DMS114 treated with DMSO at 0.1 percent for 48 hours (cell line): ENCODE results near the gene SLC1A1.
"Not testable (repeated sequence)": the region's sequence is repeated elsewhere in the genome, so short reads cannot be mapped to it uniquely, and the experiment has no call there.

Experiments
- DNase-seq: peaks from one replicate; lab custom pipeline; 2025; ENCODE audit not compliant: unreplicated experiment; lab: John Stamatoyannopoulos, UW

Gene SLC1A1

DNA sequence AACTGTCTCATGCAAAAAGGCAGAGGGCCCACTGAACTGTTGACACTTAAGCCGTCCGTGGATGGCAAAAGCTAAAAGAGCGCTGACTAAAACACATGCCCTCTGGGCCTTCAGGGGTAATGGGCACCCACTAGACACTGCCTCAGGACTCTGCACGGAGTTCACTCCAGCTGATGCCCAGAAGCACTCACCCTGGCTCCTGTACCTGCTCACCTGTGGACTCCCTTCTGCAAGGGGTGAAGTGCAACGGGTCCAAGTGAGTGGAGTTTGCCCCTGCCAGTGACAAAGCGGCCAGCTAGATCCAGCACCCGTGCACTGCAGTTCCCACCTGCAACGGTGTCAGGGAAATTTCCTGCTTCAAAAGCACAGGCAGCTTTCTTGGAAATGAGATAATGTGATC lies 50.2 kb downstream of the SLC1A1 start:
- DNase-seq = no peak

GRCh38 chr9:4541281-4541680 lies 51.0 kb downstream of the SLC1A1 start:
- DNase-seq = no peak

DNA sequence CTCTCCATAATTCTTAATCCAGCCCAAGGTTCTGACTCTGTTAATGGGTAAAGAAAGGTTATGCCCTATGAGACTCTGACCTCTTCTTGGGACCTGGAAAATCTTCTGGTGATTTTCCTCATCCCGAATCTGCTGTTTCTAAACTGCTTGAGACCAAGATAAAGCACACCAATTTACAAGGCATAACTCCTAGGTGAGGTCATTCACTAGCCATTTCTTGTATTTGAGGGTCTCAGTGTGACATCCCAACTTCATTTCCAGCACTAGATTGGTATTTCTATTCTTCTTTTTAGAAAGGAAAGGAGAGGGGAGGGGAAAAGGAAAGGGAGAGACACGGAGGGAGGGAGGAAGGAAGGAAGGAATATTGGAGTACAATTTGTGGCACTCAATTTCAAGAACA lies 51.6 kb downstream of the SLC1A1 start:
- DNase-seq = no peak

DNA sequence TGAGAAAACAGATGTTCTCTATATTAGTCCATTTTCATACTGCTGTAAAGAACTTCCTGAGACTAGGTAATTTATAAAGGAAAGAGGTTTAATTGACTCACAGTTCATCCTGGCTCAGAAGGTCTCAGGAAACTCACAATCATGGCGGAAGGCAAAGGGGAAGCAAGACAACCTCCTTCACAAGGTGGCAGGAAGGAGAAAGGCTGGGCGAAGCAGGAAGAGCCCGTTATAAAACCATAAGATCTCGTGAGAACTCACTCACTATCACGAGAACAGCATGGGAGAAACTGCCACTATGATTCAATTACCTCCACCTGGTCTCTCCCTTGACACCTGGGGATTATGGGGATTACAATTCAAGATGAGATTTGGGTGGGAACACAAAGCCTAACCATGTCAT lies 54.4 kb downstream of the SLC1A1 start:
- not testable (repeated sequence) for DNase-seq

DNA sequence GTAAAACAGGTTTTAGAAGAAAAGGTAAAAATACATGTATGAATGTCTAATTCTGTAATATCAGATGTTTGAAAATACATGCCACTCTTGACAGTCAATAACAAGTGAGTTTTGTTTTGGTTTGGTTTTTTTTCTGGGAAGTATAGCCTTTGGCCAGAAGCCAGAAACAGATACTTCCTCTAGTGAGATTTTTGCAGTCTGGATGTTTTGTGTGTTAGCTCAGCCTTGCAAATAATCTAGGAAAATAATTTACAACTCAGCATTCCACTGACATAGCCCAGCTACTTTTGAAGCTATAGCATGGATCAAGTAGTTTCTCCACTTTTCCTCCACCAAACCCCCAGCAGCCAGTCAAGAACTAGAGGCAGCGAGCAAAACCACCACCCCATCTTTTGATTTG lies 56.7 kb downstream of the SLC1A1 start:
- DNase-seq = no peak

DNA sequence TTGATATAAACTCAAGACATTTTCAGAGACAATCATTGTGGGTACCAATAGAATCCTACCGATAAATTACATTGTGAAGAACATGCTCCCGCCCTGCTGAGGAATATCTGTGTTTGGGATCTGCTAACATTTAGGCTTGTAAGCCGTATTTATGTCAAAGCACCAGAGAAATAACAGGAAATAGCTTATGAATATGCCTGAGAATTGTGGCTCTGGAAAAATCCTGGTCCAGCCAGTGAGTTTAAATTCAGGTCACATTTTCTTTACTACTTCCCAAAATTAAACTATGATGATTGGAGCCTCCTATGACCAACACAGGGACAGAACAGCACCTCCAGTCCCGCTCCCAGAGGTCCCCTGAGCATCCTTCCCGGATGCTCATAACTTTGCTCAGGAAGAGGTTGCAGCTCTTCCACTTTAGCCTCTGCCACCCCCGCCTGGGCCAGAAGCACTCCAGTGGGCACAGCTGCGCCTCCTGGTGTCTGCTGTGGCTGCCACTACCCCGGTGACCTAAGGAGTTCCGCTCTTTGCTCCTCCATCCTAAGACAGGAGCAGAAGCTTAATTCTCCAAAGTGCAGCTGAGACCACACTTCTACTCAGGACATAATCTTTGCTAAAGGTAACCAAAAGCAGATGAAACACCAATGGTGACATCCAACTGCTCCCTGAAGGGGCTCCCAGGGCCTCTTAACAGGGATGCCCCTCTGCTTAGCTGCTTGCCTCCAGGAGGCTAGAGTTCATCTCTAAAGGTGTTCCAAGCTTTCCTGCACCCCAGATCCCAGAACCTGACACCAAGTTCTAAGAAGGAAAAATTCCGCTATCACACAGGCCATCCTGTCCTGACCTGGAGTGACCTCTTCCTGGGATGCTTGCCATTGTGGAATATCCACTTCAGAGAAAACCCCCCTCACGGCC lies 58.8 kb downstream of the SLC1A1 start:
- no peak for DNase-seq

- no peak for DNase-seq
Measured at GRCh38 chr9:4549751-4550295, 59.6 kb downstream of the SLC1A1 start.

DNA sequence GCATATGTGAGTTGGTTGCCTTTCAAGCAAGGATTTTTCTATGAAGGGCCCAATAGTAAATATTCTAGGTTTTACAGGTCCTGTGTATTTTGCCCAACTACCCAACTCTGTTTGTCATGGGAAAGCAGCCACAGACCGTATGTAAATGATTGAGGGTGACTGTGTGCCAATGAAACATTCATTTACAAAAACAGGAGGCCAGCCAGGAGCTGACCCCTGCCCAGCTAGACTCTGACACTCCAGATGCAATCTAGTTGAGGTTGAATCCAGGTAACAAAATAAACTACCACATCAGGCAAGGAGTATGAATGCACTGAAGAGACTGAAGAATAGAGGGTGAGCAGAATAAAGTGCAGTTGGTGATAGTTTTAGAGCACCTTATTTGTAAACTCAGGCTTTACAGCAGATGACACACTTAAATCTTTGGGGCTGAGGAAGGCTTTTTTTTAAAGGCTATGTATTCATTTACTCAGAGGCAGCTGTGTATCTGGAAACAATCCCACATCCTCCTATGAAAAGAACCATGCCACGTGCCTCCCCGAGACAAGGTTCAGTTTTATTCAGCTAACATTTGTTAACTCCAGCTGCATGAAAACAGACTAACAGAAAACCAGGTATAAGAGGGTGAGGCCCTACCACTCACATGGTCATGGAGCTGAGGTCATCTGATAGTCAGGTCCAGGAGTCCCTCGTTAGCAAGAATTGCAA lies 60.7 kb downstream of the SLC1A1 start:
- no peak for DNase-seq

GRCh38 chr9:4553951-4554381 lies 63.7 kb downstream of the SLC1A1 start:
- DNase-seq = no peak

GRCh38 chr9:4555236-4555635 lies 65.0 kb downstream of the SLC1A1 start:
- no peak for DNase-seq

- no peak for DNase-seq
Measured at GRCh38 chr9:4558371-4558998, 68.2 kb downstream of the SLC1A1 start.

- no peak for DNase-seq
Measured at GRCh38 chr9:4559261-4560182, 69.3 kb downstream of the SLC1A1 start.

DNA sequence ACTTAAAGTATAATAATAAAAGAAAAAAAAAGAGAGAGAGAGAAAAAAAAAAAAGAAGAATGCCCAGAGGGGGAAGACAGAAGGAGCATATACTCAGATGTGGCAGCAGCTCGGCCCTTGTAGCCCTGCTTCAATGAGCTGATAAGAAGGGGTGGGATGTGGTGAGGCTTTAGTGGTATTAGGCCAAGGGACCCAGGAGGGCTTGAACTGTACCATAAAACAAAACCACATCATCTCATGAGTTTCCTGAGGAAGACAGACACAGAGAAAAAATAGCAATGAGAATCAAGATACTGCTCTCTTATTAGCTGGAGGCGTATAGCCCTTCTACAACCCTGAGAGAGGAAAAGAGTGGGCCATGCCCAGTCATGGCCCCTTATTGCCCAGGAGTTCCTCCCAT lies 72.8 kb downstream of the SLC1A1 start:
- DNase-seq = no peak

DNA sequence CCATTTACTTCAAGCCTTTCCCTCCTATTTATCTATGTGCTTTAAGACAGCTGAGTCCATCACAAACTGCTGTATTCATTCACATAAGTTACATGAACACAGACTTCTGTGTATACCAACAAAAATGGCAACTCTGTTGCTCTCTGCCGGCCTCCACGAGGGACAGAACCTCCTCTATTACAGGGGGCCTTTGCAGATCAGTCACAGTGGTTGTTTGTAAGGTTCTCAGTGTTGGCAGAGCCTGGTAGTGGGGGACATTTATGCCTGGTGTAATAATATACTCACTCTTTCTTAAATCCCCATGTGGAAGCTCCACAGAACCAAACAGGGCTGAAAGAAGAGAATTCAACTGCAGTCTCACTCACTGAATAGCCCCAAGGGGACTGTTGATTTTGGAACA lies 76.5 kb downstream of the SLC1A1 start:
- no peak for DNase-seq

GRCh38 chr9:4567601-4568000 lies 77.3 kb downstream of the SLC1A1 start:
- no peak for DNase-seq

DNA sequence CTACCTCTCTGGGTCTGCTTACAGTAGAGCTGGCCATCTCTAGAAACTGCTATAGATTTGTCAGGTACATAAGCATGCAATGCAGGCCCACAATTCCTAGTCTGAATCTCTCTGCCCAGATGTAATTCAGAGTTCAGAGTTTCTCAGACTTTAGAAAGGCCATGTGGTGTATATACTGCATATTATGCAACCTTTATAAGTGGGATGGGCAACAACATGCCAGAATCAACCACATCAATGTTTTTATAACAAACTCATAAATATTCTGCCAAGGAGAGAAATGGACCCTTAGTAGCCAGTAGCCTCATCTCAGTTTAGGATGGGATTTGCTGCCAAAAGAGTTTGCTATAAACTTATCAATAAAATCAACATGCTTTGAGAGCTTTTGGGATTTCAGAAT lies 78.8 kb downstream of the SLC1A1 start:
- DNase-seq = no peak

GRCh38 chr9:4572184-4572826 lies 82.0 kb downstream of the SLC1A1 start:
- no peak for DNase-seq

DNA sequence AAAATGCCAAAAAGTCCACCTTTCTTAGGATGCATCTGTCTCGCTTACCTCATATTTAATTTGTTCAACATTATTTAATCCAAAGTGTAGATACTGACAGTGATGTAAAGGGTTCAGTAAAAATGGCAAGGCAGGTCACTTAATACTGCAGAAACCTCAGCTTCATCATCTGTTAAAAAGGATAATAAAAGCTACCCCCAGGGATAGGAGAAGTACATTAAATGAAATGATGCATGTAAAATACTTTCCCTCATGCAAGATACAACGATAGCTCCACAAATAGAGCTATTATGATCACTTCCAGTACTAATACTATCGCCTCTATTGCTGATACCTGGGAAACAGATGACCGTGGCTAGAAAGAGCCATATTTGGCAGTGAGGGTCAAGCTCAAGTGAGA lies 82.9 kb downstream of the SLC1A1 start:
- no peak for DNase-seq

GRCh38 chr9:4573634-4574389 lies 83.5 kb downstream of the SLC1A1 start:
- DNase-seq = no peak
